ENCODE results near the gene STX16. TPM values are rescaled to one million over a fixed set of nuclear protein-coding genes. Genes with fewer than 3 reads are reported as not detected.

The STX16 gene
- total RNA-seq, 4 donors from 2014 or later: 52.3 to 146 (median 77.0) TPM

- peaks cover 12 to 63% (median 20%) of the 10 kb centered on the region in 4 donors for H3K4me1 ChIP-seq
- H3K27me3 ChIP-seq: no peaks in the 10 kb centered on the region
- H3K36me3 ChIP-seq: no peaks in the 10 kb centered on the region
- DNase-seq: no peak
- no peaks in the 10 kb centered on the region for H3K9me3 ChIP-seq
- no peak for TF ChIP-seq POLR2AphosphoS5 (IDR thresholded peaks at IDR 0.05)
- WGBS, 2 donors (ENCODE audit: low coverage in 1 of 2): 84% methylated on average over 4 of the region's 4 CpGs
- no peak overlapping the region for H3K27ac ChIP-seq
- no peak overlapping the region for H3K4me3 ChIP-seq
- in situ Hi-C loops (cut with MboI; ENCODE audit: low pct_ligation_motif_present in 1 of 4, low pct_unique_long_range_greater_than_20kb in 1 of 4, low sequenced_read_pairs in 3 of 4) (loop anchor here in 2 of 4 donors (25.0 kb wide), 3 partner anchors 204 to 421 kb away; partner anchors contain the start of genes ANKRD60 (in 2 of the 2), ATP5F1E (in 1 of the 2), GNAS (in 1 of the 2) and GNAS-AS1 (in 1 of the 2)), intact Hi-C loops (cut with DNase I; ENCODE audit: low total_unique reads) (loop anchor here (10.0 kb wide), 1 partner anchor 423 kb away; no protein-coding TSS in a partner anchor)
Measured at GRCh38 chr20:58657986-58658385, 6.9 kb downstream of the STX16 start.

- WGBS, 2 donors (ENCODE audit: low coverage in 1 of 2): 85 to 87% methylated on average over 4 of the region's 4 CpGs
- no peak overlapping the region for H3K4me3 ChIP-seq
- in situ Hi-C loops (cut with MboI; ENCODE audit: low pct_ligation_motif_present in 1 of 4, low pct_unique_long_range_greater_than_20kb in 1 of 4, low sequenced_read_pairs in 3 of 4) (loop anchor here in 2 of 4 donors (25.0 kb wide), 3 partner anchors 204 to 421 kb away; partner anchors contain the start of genes ANKRD60 (in 2 of the 2), ATP5F1E (in 1 of the 2), GNAS (in 1 of the 2) and GNAS-AS1 (in 1 of the 2)), intact Hi-C loops (cut with DNase I; ENCODE audit: low total_unique reads) (loop anchor here (10.0 kb wide), 1 partner anchor 424 kb away; no protein-coding TSS in a partner anchor)
- H3K27ac ChIP-seq: no peak overlapping the region
- no peaks in the 10 kb centered on the region for H3K27me3 ChIP-seq
- H3K36me3 ChIP-seq: no peaks in the 10 kb centered on the region
- H3K9me3 ChIP-seq: no peaks in the 10 kb centered on the region
- DNase-seq: no peak
- TF ChIP-seq POLR2A (IDR thresholded peaks at IDR 0.05): no peak
- no peak for TF ChIP-seq CTCF (IDR thresholded peaks at IDR 0.05)
- no peak for TF ChIP-seq EP300 (IDR thresholded peaks at IDR 0.05; ENCODE audit: low read depth)
- no peak for TF ChIP-seq POLR2AphosphoS5 (IDR thresholded peaks at IDR 0.05)
- H3K4me1 ChIP-seq: peaks cover 9 to 55% (median 15%) of the 10 kb centered on the region in 4 donors
Measured at GRCh38 chr20:58658760-58659159, 7.7 kb downstream of the STX16 start.

GRCh38 chr20:58659841-58660240 lies 8.8 kb downstream of the STX16 start:
- peak overlapping the region in 1 of 4 donors; percentile 32 for H3K27ac ChIP-seq
- no peak overlapping the region for H3K4me3 ChIP-seq
- H3K4me1 ChIP-seq: peaks cover 9 to 46% (median 11%) of the 10 kb centered on the region in 4 donors
- TF ChIP-seq EP300 (IDR thresholded peaks at IDR 0.05; ENCODE audit: low read depth) (no peak), POLR2AphosphoS5 (IDR thresholded peaks at IDR 0.05) (no peak), CTCF (IDR thresholded peaks at IDR 0.05) (no peak), POLR2A (IDR thresholded peaks at IDR 0.05) (no peak)
- no peaks in the 10 kb centered on the region for H3K36me3 ChIP-seq
- no peaks in the 10 kb centered on the region for H3K9me3 ChIP-seq
- 55 to 66% methylated on average over 3 of the region's 3 CpGs for WGBS, 2 donors (ENCODE audit: low coverage in 1 of 2)
- intact Hi-C loops (cut with DNase I; ENCODE audit: low total_unique reads) (loop anchor here (10.0 kb wide), 1 partner anchor 425 kb away; no protein-coding TSS in a partner anchor), in situ Hi-C loops (cut with MboI; ENCODE audit: low pct_ligation_motif_present in 1 of 4, low pct_unique_long_range_greater_than_20kb in 1 of 4, low sequenced_read_pairs in 3 of 4) (loop anchor here in 2 of 4 donors (25.0 kb wide), 3 partner anchors 202 to 423 kb away; partner anchors contain the start of genes ANKRD60 (in 2 of the 2), ATP5F1E (in 1 of the 2), GNAS (in 1 of the 2) and GNAS-AS1 (in 1 of the 2))
- H3K27me3 ChIP-seq: no peaks in the 10 kb centered on the region
- no peak for DNase-seq

GRCh38 chr20:58660855-58661597 lies 9.9 kb downstream of the STX16 start:
- intact Hi-C loops (cut with DNase I; ENCODE audit: low total_unique reads): no loop called here
- DNase-seq: no peak
- Histone ChIP-seq H3K27ac (peak overlapping the region in 1 of 4 donors; percentile 32), H3K4me3 (no peak overlapping the region), H3K36me3 (no peaks in the 10 kb centered on the region), H3K27me3 (no peaks in the 10 kb centered on the region), H3K4me1 (peaks cover 3 to 34% (median 10%) of the 10 kb centered on the region in 4 donors), H3K9me3 (no peaks in the 10 kb centered on the region)
- TF ChIP-seq CTCF (IDR thresholded peaks at IDR 0.05) (no peak), EP300 (IDR thresholded peaks at IDR 0.05; ENCODE audit: low read depth) (no peak)
- in situ Hi-C loops (cut with MboI; ENCODE audit: low pct_ligation_motif_present in 1 of 4, low pct_unique_long_range_greater_than_20kb in 1 of 4, low sequenced_read_pairs in 3 of 4): loop anchor here in 2 of 4 donors (25.0 kb wide), 3 partner anchors 201 to 424 kb away; partner anchors contain the start of genes ANKRD60 (in 2 of the 2), ATP5F1E (in 1 of the 2), GNAS (in 1 of the 2) and GNAS-AS1 (in 1 of the 2)
- WGBS, 2 donors (ENCODE audit: low coverage in 1 of 2): 71 to 77% methylated on average over 10 to 14 of the region's 14 CpGs
